Body of pancreas (tissue), 4 donors: Measurements from ENCODE around the gene ABCB9. TPM values are rescaled to one million over a fixed set of nuclear protein-coding genes. Genes with fewer than 3 reads are reported as not detected.

ENCODE experiments used
- ATAC-seq: fragments of 150-250 bp; one replicate; pipeline ENCODE4 v1.9.1; 2016
- DNase-seq, 4 donors: peaks; one replicate each; pipeline ENCODE4 v3.0.0-alpha.2; 2019
- H3K27ac ChIP-seq, 4 donors: fragments of 200-600 bp; sonication (generic); 1 replicate in 3 of 4; 2 replicates in 1 of 4; pipeline versions ENCODE4 v1.5.1 to v1.6.1; 2016 to 2019; ENCODE audit warnings: mild to moderate bottlenecking in 1 of 4, mixed read lengths in 1 of 4, moderate library complexity in 1 of 4
- H3K27me3 ChIP-seq, 2 donors: fragments of 200-600 bp; sonication (generic); one replicate each; pipeline ENCODE4 v1.6.0; 2016; ENCODE audit warnings: mild to moderate bottlenecking in 1 of 2
- H3K36me3 ChIP-seq, 2 donors: fragments of 200-600 bp; sonication (generic); replicated peaks in 1 of 2; 2 replicates each; pipeline ENCODE4 v1.5.1; 2016; ENCODE audit warnings: low read depth in 2 of 2; ENCODE audit not compliant: insufficient read depth in 1 of 2
- H3K4me1 ChIP-seq: fragments of 200-600 bp; sonication (generic); one replicate; pipeline ENCODE4 v1.6.0; 2016
- H3K4me3 ChIP-seq, 2 donors: fragments of 200-600 bp; sonication (generic); 1 replicate in 1 of 2; 2 replicates in 1 of 2; pipeline ENCODE4 v1.5.1; 2016 to 2019
- H3K9me3 ChIP-seq, 3 donors: fragments of 200-600 bp; sonication (generic); 1 replicate in 2 of 3; 2 replicates in 1 of 3; pipeline ENCODE4 v1.5.1; 2016
- CTCF ChIP-seq, 7 experiments: fragments of 450-650 bp in 4 of 7; fragments of 200-600 bp in 3 of 7; sonication (generic) in 3 of 7; IDR thresholded peaks; one replicate each; pipeline ENCODE4 v1.5.1; 2016 to 2019; ENCODE audit warnings: antibody characterized with exemption in 7 of 7
- POLR2A ChIP-seq, 3 donors: fragments of 450-650 bp; IDR thresholded peaks; one replicate each; pipeline ENCODE4 v1.6.1; 2016; ENCODE audit warnings: antibody characterized with exemption in 3 of 3, mild to moderate bottlenecking in 2 of 3
- WGBS, 2 donors: methylation state at CpG; one replicate each; pipeline ENCODE4 v1.1.5; 2017; 5-methylcytosine and 5-hydroxymethylcytosine counted together
- intact Hi-C: fragments of 100-400 bp; cut with DNase I; formaldehyde crosslinking; loops from one replicate; pipeline ENCODE4 v1.15.1; 2023
- total RNA-seq, 2 donors: library from RNA; depleted of rRNA; stranded (reverse); fragments of >200 nt; gene quantifications; one replicate each; pipeline ENCODE4 v1.1.0, GENCODE V29; 2016

ABCB9 gene
- total RNA-seq, 2 donors from 2014 or later = 5.2 to 7.9 TPM

GRCh38 chr12:122951979-122952892 lies 14.0 kb downstream of the ABCB9 start:
- Histone ChIP-seq H3K9me3 (no peaks in the 10 kb centered on the region), H3K4me3 (no peak overlapping the region), H3K4me1 (peaks cover 2% of the 10 kb centered on the region), H3K27me3 (no peaks in the 10 kb centered on the region), H3K36me3 (no peaks in the 10 kb centered on the region), H3K27ac (no peak overlapping the region)
- ATAC-seq (peak; percentile 94), DNase-seq (peak; percentile 83 to 86 (median 84))
- intact Hi-C loops = loop anchor here (5.0 kb wide), 1 partner anchor 165 kb away; no protein-coding TSS in a partner anchor
- 61 to 67% methylated on average over 9 to 12 of the region's 12 CpGs for WGBS, 2 donors
- TF ChIP-seq CTCF (IDR thresholded peaks at IDR 0.05) = peak; percentile 87 to 94 (median 90)
- TF ChIP-seq POLR2A (IDR thresholded peaks at IDR 0.05) = no peak

GRCh38 chr12:122951406-122951805 lies 14.9 kb downstream of the ABCB9 start:
- 66 to 78% methylated on average over 9 of the region's 9 CpGs for WGBS, 2 donors
- no peaks in the 10 kb centered on the region for H3K36me3 ChIP-seq

GRCh38 chr12:122949816-122950675 lies 16.2 kb downstream of the ABCB9 start:
- no peak for DNase-seq
- intact Hi-C loops = loop anchor here (5.0 to 10.0 kb wide), 3 partner anchors 93 to 315 kb away; no protein-coding TSS in a partner anchor
- no peaks in the 10 kb centered on the region for H3K9me3 ChIP-seq
- no peak overlapping the region for H3K4me3 ChIP-seq
- no peak overlapping the region for H3K27ac ChIP-seq
- H3K36me3 ChIP-seq = no peaks in the 10 kb centered on the region
- H3K27me3 ChIP-seq = no peaks in the 10 kb centered on the region
- 88 to 90% methylated on average over 14 to 26 of the region's 27 CpGs for WGBS, 2 donors
- no peak for ATAC-seq
- no peak for TF ChIP-seq POLR2A (IDR thresholded peaks at IDR 0.05)
- no peak for TF ChIP-seq CTCF (IDR thresholded peaks at IDR 0.05)
- H3K4me1 ChIP-seq = peaks cover 18% of the 10 kb centered on the region

More at GRCh38 chr12:122951406-122951805, 14.9 kb downstream of the ABCB9 start:
- ATAC-seq = no peak
- DNase-seq = no peak
- H3K4me1 ChIP-seq = peaks cover 10% of the 10 kb centered on the region
- no peak overlapping the region for H3K4me3 ChIP-seq
- H3K9me3 ChIP-seq = no peaks in the 10 kb centered on the region
- H3K27me3 ChIP-seq = no peaks in the 10 kb centered on the region
- intact Hi-C loops = loop anchor here (5.0 kb wide), 1 partner anchor 164 kb away; no protein-coding TSS in a partner anchor
- TF ChIP-seq POLR2A (IDR thresholded peaks at IDR 0.05) = no peak
- TF ChIP-seq CTCF (IDR thresholded peaks at IDR 0.05) = no peak
- H3K27ac ChIP-seq = no peak overlapping the region

GRCh38 chr12:122949405-122949804 lies 16.9 kb downstream of the ABCB9 start:
- Histone ChIP-seq H3K27ac (no peak overlapping the region), H3K4me1 (peaks cover 22% of the 10 kb centered on the region), H3K4me3 (no peak overlapping the region), H3K27me3 (no peaks in the 10 kb centered on the region), H3K36me3 (no peaks in the 10 kb centered on the region), H3K9me3 (no peaks in the 10 kb centered on the region)
- ATAC-seq (no peak), DNase-seq (no peak)
- 89 to 92% methylated on average over 5 to 6 of the region's 8 CpGs for WGBS, 2 donors
- TF ChIP-seq CTCF (IDR thresholded peaks at IDR 0.05) (no peak), POLR2A (IDR thresholded peaks at IDR 0.05) (no peak)
- intact Hi-C loops = loop anchor here (5.0 to 10.0 kb wide), 2 partner anchors 92 to 315 kb away; no protein-coding TSS in a partner anchor
